Activated CD4-positive, alpha-beta T cell treated with anti-CD3 and anti-CD28 coated beads, Interleukin-2, amount 50 U/mL, for 1 hour (primary cell): ENCODE measurements around the gene GRB14.
"Not testable (repeated sequence)": the region's sequence is repeated elsewhere in the genome, so short reads cannot be mapped to it uniquely, and the experiment has no call there.

Experiments
- DNase-seq: peaks from one replicate; pipeline ENCODE4 v3.0.0-alpha.2; 2020

The GRB14 gene

DNA sequence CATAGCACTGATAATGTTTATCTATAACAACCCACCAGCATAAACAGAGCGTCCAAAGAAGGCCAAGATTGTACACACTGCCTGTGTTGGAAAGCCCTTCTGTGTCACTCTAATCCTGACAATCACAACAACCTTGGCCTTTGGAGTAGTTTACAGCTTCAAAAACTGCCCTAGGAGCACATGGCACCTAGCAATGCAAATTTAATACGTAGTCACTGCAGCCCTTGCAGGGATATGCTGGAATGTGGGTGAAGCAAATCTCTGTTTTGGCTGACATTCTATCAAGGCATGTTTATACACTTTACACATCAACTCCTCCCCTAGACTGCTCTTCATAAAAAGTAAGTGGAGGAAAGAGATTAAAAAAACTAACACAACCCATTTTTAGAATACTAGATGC is 66.8 kb downstream of the GRB14 start:
- no peak for DNase-seq

DNA sequence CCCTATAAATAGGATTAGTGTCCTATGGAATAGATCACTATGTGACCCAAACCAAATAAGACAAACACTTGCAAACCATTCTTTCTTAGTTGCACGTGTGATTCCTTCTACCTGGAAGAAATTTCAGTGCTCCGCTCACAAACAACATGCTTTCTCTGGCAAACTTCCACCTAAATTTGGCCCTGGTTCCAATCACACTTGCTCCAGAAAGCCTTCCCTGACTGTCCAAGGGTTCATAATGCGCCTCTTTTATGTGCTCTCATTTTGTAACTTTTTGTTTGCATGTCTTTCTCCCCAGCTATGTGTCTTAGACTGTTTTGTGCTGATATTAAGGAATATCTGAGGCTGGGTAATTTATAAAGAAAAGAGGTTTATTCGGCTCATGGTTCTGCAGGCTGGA is 69.8 kb downstream of the GRB14 start:
- no peak for DNase-seq

DNA sequence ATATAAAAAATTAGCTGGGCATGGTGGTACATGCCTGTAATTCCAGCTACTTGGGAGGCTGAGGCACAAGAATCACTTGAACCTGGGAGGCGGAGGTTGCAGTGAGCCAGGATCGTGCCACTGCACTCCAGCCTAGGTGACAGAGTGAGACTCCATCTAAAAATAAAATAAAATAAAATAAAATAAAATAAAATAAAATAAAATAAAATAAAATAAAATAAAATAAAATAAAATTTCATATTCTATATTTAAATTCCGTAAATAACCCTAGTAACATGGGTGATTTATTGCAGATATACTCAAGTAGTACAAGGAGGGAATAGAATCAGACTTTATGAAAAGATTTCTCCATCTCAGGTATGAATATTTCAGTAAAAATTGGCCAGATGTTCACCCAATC is 71.6 kb downstream of the GRB14 start:
- DNase-seq = not testable (repeated sequence)

DNA sequence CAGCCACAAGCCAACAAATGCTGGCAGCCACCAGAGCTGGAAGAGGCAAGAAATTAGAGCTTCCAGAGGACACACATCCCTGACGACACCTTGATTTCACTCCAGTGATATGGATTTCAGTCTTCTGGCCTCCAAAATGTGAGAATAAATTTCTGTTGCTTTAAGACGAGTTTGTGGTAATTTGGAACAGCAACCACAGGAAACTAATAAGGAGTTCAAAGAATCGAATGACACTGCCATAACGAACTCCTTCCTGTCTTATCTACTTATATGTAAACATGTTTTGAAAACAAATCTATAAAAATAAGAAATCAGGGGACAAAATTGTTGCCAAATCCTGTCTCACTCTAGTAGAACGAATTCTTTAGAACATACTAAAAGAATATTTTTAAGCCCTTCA is 75.8 kb downstream of the GRB14 start:
- no peak for DNase-seq

DNA sequence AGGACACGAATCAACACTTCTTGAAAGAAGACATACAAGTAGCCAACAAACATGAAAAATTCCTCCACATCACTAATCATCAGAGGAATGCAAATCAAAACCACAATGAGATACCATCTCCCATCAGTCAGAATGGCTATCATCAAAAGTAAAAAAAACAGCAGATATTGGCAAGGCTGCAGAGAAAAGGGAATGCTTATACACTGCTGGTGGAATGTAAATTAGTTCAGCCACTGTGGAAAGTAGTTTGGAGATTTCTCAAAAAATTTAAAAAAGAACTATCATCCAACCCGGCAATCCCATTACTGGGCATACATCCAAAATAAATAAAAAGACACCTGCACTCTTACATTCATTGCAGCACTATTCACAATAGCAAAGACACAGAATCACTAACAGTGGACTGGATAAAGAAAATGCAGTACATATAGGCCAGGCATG is 78.7 kb downstream of the GRB14 start:
- DNase-seq = no peak

DNA sequence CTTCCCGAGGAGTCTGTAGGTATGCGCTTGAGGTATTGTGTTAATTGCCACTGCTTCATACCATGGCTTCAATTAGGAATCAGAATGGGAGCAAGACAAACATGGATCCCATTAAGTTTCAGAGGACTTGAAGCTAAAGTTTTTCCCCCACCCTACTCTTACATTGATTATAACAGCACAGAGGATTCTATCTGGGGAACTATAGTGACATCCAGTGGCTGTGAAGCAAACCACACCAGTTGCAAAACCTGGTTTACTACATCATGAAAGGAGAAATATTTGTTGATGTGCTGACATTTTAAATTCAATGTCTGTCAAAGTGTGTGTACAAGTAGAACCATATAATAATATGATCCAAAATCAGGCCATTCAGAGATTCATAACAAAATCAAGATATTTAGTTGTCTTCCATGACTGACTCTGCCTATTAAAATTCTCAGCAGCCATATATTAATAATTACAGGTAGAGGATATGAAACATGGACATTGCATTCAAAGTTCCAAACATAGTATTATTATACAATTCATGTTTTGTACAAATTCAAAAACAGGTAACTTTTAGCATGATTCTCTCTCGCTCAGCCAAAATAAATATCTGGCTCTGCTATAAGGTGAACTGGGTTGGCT is 82.9 kb downstream of the GRB14 start:
- DNase-seq = no peak

DNA sequence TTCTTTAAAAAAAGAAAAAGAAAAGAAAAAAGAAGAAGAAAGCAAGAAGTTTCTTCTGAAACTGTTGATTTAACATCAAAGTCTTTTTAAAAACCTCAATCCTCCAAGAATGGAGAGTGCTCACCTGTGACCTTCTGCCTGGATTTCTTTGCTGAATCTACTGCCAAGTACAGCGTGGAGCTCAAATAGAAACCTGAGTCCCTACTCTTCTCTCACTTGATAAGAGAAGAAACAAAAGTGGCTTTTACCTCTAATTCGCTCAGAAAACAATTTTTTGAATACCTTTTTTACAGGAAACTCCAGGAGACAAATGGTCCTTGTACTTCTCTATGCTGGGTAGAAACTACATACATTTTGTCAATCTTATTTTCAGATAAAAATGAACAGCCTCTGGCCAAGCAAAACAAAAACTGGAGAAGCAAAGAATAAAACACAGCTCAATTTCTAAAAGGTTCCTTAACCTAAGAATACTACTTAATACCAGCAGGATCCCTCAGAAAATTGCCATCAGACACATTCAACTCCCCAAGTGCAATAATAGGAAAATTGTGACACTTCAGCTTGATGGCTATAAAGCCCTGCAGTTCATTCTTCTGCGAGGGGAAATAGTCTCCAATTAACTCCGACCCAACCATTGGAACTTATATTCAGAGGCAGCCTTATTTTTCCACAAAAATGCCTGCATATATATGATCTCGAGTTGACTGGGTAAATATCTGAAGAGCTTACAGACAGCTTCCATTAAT is 85.8 kb downstream of the GRB14 start:
- no peak for DNase-seq

DNA sequence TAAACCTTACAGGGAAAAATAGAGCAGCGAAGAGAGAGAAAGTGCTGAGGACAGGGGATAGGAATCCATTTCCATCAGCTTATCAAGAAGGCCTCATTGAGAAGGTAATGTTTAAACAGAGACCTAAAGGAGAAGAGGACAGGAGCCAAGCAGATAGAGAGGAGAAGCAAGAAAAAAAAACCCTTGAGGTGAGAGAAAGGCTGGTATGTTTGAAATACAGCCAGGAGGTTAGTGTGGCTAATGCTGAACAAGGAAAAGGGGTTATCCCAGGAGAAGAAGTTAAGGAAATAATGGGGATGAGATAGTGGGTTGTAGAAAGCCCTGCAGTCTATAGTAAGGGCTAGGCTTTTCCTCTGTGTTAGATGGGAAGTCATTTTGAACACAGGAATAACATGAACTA is 90.8 kb downstream of the GRB14 start:
- no peak for DNase-seq

DNA sequence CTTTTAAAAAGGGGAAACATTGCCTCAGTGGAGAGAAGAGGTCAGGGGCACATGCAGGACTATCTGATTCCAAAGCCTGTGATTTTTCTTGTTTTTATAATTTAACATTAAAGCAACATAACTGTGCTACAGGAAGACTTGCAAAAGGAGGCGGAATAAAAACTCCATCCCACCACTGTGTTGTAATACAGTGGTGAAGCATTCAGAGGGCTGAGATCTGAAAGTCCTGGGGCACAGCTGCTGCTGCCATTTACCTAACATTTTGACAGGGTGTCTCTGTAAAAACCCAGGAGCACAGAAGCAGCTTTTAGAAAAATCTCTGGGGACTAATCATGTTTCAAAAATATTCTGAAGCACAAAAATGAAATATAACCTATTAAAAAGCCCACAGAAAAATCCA is 97.6 kb downstream of the GRB14 start:
- no peak for DNase-seq

DNA sequence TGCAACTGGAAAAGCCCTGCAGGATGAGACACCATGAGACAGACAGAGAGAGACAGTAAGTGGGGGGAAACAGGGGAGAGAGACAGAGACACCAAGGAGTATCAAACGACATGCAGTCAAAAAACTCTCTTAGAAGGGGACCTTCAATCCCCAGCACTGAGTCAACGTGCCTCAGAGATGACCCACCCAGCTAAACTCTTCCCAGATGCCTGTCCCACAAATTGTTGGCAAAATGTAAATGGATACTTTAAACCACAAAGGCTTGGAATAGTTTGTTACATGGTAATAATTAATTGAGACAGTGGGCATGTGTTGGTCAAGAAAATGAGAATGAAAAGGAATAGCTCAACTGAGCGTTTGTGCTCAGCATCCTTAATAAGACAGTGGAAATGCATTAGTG is 98.3 kb downstream of the GRB14 start:
- DNase-seq = no peak

DNA sequence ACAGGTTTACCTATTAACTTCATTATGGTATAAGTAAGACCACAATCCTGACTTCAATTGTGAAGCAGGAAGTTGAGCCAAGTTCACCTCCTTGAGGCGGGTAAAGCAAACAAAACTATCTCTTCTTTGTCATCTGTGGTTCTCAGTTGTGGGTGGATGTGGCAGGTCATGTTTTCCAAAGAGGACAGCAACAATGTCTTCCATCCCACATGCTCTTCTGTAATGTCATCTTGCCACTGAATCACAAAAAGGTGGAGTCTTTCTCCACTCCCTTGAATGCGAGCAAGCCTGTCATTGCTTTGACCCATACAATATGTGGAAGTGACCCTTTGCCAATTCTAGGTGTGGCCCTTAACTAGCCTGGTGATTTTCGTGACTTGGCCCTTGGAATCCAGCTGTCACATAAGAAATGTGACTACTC is 98.7 kb downstream of the GRB14 start:
- DNase-seq = no peak

DNA sequence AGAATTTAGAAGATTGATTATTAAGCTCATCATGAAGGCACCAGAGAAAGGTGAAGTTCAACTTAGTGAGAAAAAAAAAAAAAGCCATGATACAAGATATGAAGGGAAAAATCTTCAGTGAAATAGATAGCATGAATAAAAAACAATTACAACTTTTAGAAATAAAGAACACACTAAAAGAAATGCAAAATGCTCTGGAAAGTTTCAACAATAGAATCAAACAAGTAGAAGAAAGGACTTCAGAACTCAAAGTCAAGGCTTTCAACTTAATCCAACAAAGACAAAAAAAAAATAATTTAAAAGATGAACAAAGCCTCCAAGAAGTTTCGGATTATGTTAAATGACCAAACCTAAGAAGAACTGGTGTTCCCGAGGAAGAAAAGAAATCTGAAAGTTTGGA is 105.5 kb downstream of the GRB14 start:
- no peak for DNase-seq

DNA sequence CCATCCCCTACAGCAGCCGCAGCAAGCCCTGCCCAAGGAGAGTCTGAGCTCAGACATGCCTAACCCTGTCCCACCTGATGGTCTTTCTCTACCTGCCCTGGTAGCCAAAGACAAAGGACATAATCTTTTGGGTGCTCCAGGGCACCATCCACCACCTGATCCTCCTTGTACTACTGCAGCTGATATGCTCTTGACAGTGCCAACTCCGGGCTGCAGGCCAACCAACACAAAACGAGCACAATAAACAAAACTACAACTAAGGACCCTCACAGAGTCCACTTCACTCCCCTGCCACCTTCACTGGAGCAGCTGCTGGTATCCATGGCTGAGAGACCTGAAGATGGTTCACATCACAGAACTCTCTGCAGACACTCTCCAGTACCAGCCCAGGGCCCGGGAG is 106.3 kb downstream of the GRB14 start:
- DNase-seq = no peak

DNA sequence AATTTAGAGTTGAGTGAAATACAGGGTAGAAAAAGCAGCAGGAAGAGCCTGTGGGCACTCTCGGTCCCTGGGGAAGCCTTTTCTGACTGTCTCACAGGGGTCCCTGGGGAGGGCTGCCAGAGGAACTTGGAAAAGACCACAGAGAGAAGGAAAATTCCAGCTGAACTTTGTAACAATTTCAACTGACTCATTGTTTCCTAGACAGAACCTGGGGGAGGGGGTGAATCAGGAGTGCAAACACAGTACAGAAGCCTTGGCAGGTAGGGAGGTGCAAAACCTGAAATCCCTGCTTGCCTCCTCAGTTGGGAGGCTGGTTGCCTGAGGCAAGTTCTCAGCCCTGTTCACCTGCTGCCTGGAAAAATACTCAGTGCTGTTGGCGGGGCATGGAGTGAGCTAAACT is 106.8 kb downstream of the GRB14 start:
- DNase-seq = no peak

DNA sequence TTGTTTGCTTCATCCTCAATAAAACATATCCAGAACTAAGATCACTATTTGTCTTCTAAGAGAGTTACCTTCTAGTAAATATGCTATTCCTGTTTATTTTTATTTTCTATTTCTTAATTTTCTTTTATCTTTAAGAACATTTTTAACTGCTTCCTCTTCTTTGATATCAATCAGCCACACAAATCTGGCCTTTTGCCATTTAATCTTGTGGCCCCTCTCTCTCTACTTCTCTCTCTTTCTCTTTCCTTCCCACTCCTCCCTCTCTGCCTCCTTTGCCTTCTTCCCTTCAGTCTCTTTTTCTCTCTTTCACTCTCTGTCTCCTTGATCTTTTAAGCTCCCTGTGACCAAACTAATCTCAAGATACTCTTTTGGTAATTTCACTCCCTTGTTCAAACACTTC is 108.4 kb downstream of the GRB14 start:
- DNase-seq = no peak

DNA sequence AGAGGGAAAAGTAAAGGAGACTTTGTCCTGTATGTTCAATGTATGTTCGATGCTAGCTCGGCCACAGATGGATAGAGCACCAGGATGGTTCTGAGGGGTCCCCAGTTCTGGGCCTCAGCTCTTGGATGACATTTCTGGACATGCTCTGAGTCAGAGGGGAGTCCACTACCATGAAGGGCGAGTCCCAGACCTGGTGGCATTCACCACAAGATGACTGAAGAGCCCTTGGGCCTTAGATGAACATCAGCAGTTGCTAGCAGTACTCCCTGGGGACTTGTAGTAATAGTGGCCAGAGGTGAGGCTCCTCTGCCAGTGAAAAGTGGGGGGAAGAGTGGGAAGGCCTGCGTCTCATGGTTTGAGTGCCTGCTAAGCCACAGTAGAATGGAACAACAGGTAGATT is 109.5 kb downstream of the GRB14 start:
- no peak for DNase-seq

DNA sequence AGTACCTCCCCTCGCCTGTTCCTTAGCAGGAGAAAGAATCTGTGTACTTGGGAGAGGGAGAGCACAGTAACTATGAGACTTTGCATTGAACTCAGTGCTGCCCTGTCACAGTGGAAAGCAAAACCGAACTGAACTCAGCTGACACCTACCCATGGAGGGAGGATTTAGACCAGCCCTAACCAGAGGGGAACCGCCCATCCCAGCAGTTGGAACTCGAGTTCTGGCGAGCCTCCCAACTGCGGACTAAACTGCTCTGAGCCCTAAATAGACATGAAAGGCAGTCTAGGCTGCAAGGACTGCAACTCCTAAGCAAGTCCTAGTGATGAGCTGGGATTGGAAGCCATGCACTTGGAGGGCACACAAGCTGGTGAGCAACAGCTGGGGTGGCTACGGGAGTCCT is 110.4 kb downstream of the GRB14 start:
- DNase-seq = no peak

DNA sequence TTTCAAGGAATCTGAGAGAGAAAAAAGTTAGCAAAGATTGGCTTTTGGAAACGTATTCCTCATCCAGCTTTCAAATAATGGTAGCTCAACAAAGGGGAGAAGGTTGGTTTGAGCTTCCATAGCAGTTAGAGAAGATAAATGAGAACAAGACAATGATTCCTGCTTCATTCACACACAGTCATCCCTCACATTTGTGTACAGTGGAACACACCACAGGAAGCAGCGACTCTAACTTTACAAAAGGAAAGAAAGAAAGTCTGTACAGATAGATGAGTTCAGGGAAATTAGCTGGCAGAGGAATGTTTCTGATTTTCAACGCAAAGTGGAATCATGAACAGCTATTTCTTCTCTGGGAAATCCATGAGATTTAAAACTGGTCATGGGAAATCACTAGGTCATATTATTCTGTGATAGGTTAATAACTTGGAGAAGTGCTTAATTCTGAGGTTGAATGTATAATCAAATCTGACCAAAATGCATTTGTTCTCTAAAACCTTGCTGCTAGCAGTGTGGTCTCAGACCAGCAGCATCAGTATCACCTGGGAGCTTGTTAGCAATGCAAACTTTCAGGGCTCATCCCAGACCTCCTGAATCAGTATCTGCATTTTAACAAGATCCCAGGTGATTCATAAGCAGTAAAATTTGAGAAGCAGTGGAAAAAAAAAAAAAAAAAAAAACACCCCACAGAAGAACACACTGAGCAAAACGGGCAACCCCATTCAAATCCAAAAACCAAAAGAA is 112.0 kb downstream of the GRB14 start:
- DNase-seq = no peak

DNA sequence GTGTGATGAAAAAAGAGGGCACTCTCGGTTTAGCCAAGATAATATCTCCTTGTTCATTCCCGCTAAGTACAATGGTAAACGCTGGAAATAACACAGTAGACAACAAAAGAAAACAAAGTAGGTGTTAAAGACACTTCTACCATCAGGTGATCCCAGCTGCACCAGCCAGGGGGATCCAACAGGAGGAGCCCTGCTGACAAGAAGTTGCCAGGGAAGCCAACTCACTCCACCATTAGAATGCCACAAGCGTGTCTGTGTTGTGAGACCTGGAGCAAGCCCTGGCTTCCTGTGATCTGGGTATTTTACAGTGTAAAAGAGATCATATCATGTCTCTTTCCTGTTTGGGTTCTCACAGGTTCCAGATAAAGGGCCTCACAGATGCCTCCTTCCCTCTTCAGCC is 117.0 kb downstream of the GRB14 start:
- no peak for DNase-seq

DNA sequence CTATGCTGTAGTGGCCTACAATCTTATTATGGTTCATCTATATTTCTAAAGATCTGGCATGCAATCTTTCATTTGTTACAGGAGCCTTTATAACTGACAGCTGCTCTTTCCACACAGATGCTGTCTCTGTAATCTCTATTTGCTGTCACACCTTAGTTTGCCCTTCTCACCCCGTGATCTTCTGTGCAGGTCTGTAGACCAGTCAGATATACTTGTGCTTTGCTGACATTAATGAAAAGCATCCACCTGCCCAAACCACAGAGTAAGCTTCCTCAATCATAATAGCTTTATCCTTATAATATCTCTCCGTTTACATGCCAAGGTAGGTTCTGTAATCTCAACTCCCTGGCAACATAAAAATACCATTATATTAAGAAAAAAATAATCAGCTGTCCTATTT is 122.4 kb downstream of the GRB14 start:
- DNase-seq = no peak

DNA sequence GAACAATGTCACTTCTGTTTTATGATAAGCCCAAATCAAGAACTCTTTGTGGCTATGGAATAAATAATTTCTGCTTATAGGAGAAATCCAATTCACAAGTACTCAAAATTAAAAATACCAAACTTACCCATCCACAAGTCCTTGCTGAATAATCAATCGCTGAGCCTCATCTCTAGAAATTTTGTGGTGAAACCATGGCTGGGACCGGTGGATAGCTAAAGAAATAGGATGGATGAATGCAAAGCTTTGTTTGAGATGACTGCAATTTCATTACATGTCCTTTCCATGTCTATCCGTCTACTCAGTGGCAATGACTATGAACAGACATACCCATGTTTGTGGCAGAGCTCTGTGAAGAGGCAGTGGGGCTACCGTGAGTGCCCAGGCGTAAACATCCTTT is 124.4 kb downstream of the GRB14 start:
- no peak for DNase-seq

DNA sequence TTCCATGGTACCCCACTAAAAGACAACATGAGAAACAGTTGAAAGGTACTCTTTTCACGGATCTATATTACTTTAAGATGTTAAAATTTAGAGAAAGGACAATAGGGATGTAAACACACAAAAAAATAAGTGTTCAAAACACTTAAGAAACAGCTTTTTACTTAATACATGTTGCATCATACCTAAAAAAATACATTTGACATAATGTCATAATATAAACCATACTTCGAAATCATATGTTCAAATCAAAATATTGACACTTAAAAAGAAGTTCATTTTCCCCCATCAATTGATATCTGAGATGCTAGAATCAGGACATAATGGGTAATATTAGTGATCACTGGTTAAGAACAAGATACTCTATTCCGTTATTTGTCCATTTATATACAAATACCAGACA is 124.9 kb downstream of the GRB14 start:
- no peak for DNase-seq

DNA sequence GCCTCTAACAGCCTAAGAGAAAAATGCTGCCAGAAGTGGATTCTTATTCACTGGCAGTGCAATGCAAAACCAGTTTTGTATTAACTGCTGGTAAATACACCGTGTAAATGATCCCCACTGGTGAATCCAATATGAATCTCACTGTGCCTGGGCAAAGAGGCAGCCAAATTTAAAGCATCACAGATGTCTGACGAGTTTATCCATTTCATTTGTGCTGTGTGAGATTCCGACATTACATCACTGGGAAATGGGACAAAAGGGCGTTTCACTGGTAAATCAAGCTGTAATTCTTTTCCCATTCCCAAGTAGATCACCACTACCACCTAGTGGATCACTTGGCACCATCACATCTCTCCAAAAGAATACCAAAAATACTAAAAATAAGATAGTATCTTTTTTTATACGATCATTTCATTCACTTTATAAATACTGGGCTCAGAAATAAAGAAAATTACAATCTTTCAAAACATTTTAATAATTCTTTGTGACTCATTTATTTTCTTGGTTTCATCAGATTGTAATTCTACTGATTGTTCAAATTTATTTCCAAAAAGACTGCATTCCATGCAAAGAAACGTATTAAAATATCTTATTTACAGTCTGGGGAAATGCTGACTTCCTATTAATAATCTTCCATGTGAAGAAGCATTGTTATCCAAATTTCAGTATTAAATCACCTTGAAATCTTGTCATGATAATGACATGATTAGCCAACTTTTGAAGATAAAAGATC is 125.6 kb downstream of the GRB14 start:
- DNase-seq = no peak

DNA sequence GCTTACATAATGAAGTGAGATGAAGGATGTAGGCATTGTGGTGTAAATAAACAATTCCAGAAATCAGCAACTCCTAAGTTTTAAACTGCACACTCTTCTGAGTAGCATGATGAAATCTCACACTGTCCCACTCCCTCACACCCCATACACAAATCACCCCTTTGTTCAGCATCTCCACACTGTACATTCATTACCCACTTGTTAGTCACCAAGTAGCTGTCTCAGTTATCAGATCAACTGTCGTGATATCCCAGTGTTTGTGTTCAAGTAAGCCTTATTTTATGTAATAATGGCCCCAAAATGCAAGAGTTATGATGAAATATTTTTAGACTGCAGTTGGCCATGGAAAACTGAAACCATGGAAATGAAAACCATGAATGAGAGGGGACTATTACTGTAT is 135.7 kb downstream of the GRB14 start:
- DNase-seq = no peak
